ENCODE measurements around the gene PDHB. TPM values are rescaled to one million over a fixed set of nuclear protein-coding genes. Genes with fewer than 3 reads are reported as not detected.

PDHB gene
- total and polyA plus RNA-seq, 2 of the 13 experiments (the other 11 are each of a cell fraction or from before 2014, with no cell fraction given), result 108 to 153 TPM

GRCh38 chr3:58411851-58412830 is 21.5 kb downstream of the PDHB start:
- no peak overlapping the region for H3K27ac ChIP-seq (ENCODE audit: extremely low read length, insufficient read depth, low read length)
- H3K9ac ChIP-seq (ENCODE audit: insufficient read depth, low read depth, low read length), result no peak overlapping the region
- no peaks in the 10 kb centered on the region for H3K27me3 ChIP-seq (ENCODE audit: control insufficient read depth in 1 of 2, insufficient read depth in 2 of 2, low read length in 2 of 2)
- H3K36me3 ChIP-seq (replicated peaks in 1 of 2; ENCODE audit: control insufficient read depth in 1 of 2, insufficient read depth in 2 of 2, low read length in 2 of 2), result peaks cover 1 to 14% of the 10 kb centered on the region in 2 experiments; a peak in 2 of 5 replicates
- CTCF ChIA-PET (ENCODE audit: low intra/inter-chr PET ratio, low total read pairs), result no interaction called here
- no TSS peak for BruUV-seq (replicated peaks)
- no peaks in the 10 kb centered on the region for H3K9me3 ChIP-seq (ENCODE audit: low read length)
- POLR2A ChIA-PET, result no interaction called here
- TF ChIP-seq MAX (IDR thresholded peaks at IDR 0.05) (no peak), ZNF160 (CRISPR knock-in tag; IDR thresholded peaks at IDR 0.05) (no peak), CREB1 (IDR thresholded peaks at IDR 0.05) (no peak), CREB1 (CRISPR knock-in tag; IDR thresholded peaks at IDR 0.05) (no peak), RFXANK (CRISPR knock-in tag; IDR thresholded peaks at IDR 0.05) (no peak), TAF1 (CRISPR knock-in tag; IDR thresholded peaks at IDR 0.05) (no peak), SATB2 (CRISPR knock-in tag; IDR thresholded peaks at IDR 0.05) (no peak), ZNF460 (CRISPR knock-in tag; IDR thresholded peaks at IDR 0.05; ENCODE audit: borderline replicate concordance) (no peak), E2F1 (CRISPR knock-in tag; IDR thresholded peaks at IDR 0.05) (no peak), GABPB1 (CRISPR knock-in tag; IDR thresholded peaks at IDR 0.05) (no peak), NCOA1 (CRISPR knock-in tag; IDR thresholded peaks at IDR 0.05) (no peak), NR1H2 (CRISPR knock-in tag; IDR thresholded peaks at IDR 0.05; ENCODE audit: borderline replicate concordance, low read depth) (no peak), TFDP1 (CRISPR knock-in tag; IDR thresholded peaks at IDR 0.05; ENCODE audit: borderline replicate concordance) (no peak), FOXK1 (CRISPR knock-in tag; IDR thresholded peaks at IDR 0.05; ENCODE audit: borderline replicate concordance, low read depth) (no peak), POLR2A (IDR thresholded peaks at IDR 0.05; ENCODE audit: insufficient read depth in 1 of 2, low read depth in 2 of 2, low read length in 2 of 2) (no peak), ZNF784 (CRISPR knock-in tag; IDR thresholded peaks at IDR 0.05; ENCODE audit: borderline replicate concordance) (no peak), SIN3B (IDR thresholded peaks at IDR 0.05; ENCODE audit: low read length) (no peak), CBFB (CRISPR knock-in tag; IDR thresholded peaks at IDR 0.05) (no peak)
- no peak for FAIRE-seq
- no peak overlapping the region for H3K4me3 ChIP-seq (replicated peaks in 1 of 3; ENCODE audit: insufficient read depth in 1 of 3, low read depth in 2 of 3, low read length in 3 of 3)
- no peak; the same call in 2 of the 3 replicates for ATAC-seq
- WGBS (ENCODE audit: low lambda C conversion rate), result 93% methylated on average over 5 of the region's 8 CpGs
- H3K4me1 ChIP-seq (ENCODE audit: insufficient read depth, low read length), result peaks cover 8% of the 10 kb centered on the region
- intact Hi-C loops (cut with micrococcal nuclease; ENCODE audit: unreplicated experiment), result loop anchor here (5.0 kb wide), 1 partner anchor 105 kb away; the partner anchor contains the start of genes HTD2 and RPP14
- no peaks in the 10 kb centered on the region for H4K20me1 ChIP-seq (ENCODE audit: insufficient read depth, low read length)
- H2AFZ ChIP-seq (ENCODE audit: low read length), result no peak overlapping the region
- no peak for DNase-seq (ENCODE audit: low spot score)
- H3K4me2 ChIP-seq (ENCODE audit: low read depth, low read length), result no peak overlapping the region
- H3K79me2 ChIP-seq (ENCODE audit: insufficient read depth, low read length), result no peaks in the 10 kb centered on the region
- in situ Hi-C loops (cut with HindIII; ENCODE audit: extremely low pct_ligation_motif_present, low pct_unique_long_range_greater_than_20kb), result loop anchor here (5.0 to 10.0 kb wide), 2 partner anchors 90 to 227 kb away; no protein-coding TSS in a partner anchor

All from HepG2 (cell line).